Measurements from ENCODE around the gene OCA2. TPM values are rescaled to one million over a fixed set of nuclear protein-coding genes. Genes with fewer than 3 reads are reported as not detected.

Gene OCA2
- total RNA-seq, 1 donor from 2014 or later = 0.25 TPM

GRCh38 chr15:28024889-28025250 lies 74.2 kb downstream of the OCA2 start:
- no peaks in the 10 kb centered on the region for H3K9me3 ChIP-seq
- no peak for TF ChIP-seq CTCF (IDR thresholded peaks at IDR 0.05)
- TF ChIP-seq POLR2AphosphoS5 (IDR thresholded peaks at IDR 0.05; ENCODE audit: insufficient read depth in 1 of 2, low read depth in 1 of 2) = no peak
- TF ChIP-seq POLR2A (IDR thresholded peaks at IDR 0.05) = no peak
- no peaks in the 10 kb centered on the region for H3K36me3 ChIP-seq
- H3K4me3 ChIP-seq = no peak overlapping the region
- H3K4me1 ChIP-seq = no peaks in the 10 kb centered on the region
- intact Hi-C loops (cut with DNase I) = loop anchor here (2.0 kb wide), 1 partner anchor 52 kb away; no protein-coding TSS in a partner anchor
- H3K27me3 ChIP-seq = no peaks in the 10 kb centered on the region
- no peak overlapping the region for H3K27ac ChIP-seq
- DNase-seq (ENCODE audit: extremely low spot score in 2 of 2) = no peak

DNA sequence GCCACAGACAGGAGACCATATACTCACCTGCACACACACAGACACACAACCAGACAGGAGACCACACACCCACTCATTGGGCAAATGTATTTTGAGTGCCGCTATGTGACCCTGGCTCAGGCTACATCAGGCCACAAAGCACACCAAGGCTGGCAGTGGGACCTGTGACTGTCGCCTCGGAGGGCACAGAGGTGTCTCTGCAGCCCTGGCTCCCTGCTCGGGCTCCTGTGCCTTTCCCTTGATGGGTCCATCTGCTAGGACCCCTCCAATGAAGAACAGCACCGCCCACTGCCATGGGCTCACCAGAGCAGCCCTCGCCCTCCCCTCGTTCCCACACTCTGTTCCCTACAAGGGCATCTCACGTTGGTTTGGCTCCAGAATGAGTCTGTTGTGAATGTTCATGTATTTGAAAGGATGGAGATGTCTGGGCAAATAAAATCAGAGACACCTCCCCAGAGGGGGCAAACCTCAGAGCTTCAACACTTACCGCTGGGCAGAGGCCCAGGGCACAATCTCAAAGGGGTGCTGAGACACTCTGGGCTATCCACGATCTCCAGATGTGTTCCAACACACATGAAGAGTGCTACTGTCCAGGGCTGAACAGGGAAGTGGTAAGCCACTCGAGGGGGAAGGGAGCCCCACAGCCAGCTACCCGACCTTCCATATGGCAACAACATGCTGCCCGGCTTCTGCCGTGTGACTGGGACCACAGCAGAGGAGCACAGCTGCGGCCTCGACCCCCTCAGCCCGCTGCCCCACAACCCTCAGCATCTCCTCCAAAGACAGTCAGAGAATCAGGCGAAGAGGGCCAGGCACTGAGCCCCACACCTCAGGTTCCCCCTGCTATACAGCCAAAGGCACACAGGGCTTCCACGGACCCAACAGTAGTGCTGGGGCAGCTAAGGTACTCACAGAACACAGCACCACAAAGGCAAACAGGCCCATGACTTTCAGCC lies 74.9 kb downstream of the OCA2 start:
- intact Hi-C loops (cut with DNase I) = loop anchor here (2.0 kb wide), 1 partner anchor 51 kb away; no protein-coding TSS in a partner anchor
- Histone ChIP-seq H3K27ac (no peak overlapping the region), H3K36me3 (no peaks in the 10 kb centered on the region), H3K4me3 (no peak overlapping the region), H3K4me1 (no peaks in the 10 kb centered on the region), H3K9me3 (no peaks in the 10 kb centered on the region), H3K27me3 (no peaks in the 10 kb centered on the region)
- peak in 1 of 2 donors; percentile 82 for DNase-seq (ENCODE audit: extremely low spot score in 2 of 2)
- no peak for TF ChIP-seq POLR2AphosphoS5 (IDR thresholded peaks at IDR 0.05; ENCODE audit: insufficient read depth in 1 of 2, low read depth in 1 of 2)
- no peak for TF ChIP-seq POLR2A (IDR thresholded peaks at IDR 0.05)
- no peak for TF ChIP-seq CTCF (IDR thresholded peaks at IDR 0.05)

DNA sequence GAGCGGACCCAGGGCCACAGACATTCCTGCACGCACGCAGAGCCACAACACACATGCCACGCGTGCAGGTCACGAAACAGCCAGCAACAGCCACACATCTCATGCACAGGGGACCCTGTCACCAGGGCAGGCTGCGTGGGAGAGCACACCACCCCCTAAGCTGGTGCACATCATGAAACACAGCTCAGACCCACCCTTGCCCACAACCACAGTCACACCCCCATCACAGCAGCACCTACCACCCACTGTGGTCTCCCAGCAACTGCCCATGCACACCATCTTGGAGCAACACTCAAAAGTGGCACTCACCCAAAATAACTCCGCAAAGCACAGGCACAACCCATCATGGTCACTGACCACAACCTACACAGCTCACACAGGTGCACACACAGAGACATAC lies 75.7 kb downstream of the OCA2 start:
- H3K4me1 ChIP-seq = no peaks in the 10 kb centered on the region
- intact Hi-C loops (cut with DNase I) = no loop called here

GRCh38 chr15:28022961-28023360 lies 76.2 kb downstream of the OCA2 start:
- intact Hi-C loops (cut with DNase I) = no loop called here
- no peaks in the 10 kb centered on the region for H3K27me3 ChIP-seq
- H3K27ac ChIP-seq = no peak overlapping the region
- H3K4me3 ChIP-seq = no peak overlapping the region
- no peaks in the 10 kb centered on the region for H3K36me3 ChIP-seq
- H3K9me3 ChIP-seq = no peaks in the 10 kb centered on the region
- TF ChIP-seq POLR2A (IDR thresholded peaks at IDR 0.05) = no peak
- no peak for DNase-seq (ENCODE audit: extremely low spot score in 2 of 2)
- no peaks in the 10 kb centered on the region for H3K4me1 ChIP-seq

More for the DNA sequence above, 75.7 kb downstream of the OCA2 start:
- peak in 1 of 2 donors; percentile 70 for DNase-seq (ENCODE audit: extremely low spot score in 2 of 2)
- H3K4me3 ChIP-seq = no peak overlapping the region
- H3K27me3 ChIP-seq = no peaks in the 10 kb centered on the region
- no peak overlapping the region for H3K27ac ChIP-seq
- H3K36me3 ChIP-seq = no peaks in the 10 kb centered on the region
- H3K9me3 ChIP-seq = no peaks in the 10 kb centered on the region
- no peak for TF ChIP-seq POLR2A (IDR thresholded peaks at IDR 0.05)
- TF ChIP-seq CTCF (IDR thresholded peaks at IDR 0.05) = no peak
- TF ChIP-seq POLR2AphosphoS5 (IDR thresholded peaks at IDR 0.05; ENCODE audit: insufficient read depth in 1 of 2, low read depth in 1 of 2) = no peak

DNA sequence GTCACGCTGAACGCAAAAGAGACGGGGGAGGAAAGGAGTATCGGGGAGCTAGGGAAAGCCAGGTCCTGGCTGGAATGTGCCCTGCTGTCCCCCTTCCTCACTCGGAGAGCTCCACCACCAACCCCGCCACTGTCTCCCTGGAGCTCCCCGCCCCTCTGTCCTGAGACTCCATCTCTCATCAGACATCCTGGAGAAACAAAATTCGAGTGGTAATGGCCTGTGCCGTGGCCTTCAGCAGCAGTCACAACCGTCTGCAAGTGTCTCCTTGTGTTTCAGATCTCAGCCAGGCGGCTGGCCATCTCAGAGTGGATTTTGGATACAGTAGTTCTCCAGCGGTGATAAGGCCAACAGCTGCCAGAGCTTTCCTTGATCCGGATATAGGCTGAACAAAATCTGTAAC lies 76.9 kb downstream of the OCA2 start:
- DNase-seq (ENCODE audit: extremely low spot score in 2 of 2) = peak in 1 of 2 donors; percentile 72
- no peak for TF ChIP-seq POLR2AphosphoS5 (IDR thresholded peaks at IDR 0.05; ENCODE audit: insufficient read depth in 1 of 2, low read depth in 1 of 2)
- no peak for TF ChIP-seq POLR2A (IDR thresholded peaks at IDR 0.05)
- TF ChIP-seq CTCF (IDR thresholded peaks at IDR 0.05) = no peak
- no peaks in the 10 kb centered on the region for H3K36me3 ChIP-seq
- no peaks in the 10 kb centered on the region for H3K4me1 ChIP-seq
- no peaks in the 10 kb centered on the region for H3K9me3 ChIP-seq
- intact Hi-C loops (cut with DNase I) = no loop called here
- H3K27ac ChIP-seq = no peak overlapping the region
- H3K27me3 ChIP-seq = no peaks in the 10 kb centered on the region
- H3K4me3 ChIP-seq = no peak overlapping the region

All from vagina (tissue), 2 donors.